ENCODE results near the gene ARMC12.
A peak's percentile ranks its signal among the peaks of the same experiment; 100 is the strongest.
"Not testable (repeated sequence)": the region's sequence is repeated elsewhere in the genome, so short reads cannot be mapped to it uniquely, and the experiment has no call there.

Gene ARMC12

GRCh38 chr6:35736982-35737412 lies at the start of gene ARMC12:
Gene ARMC12 (plus strand): TSS chr6:35737032. CDS start chr6:35737109, 77 bp downstream.
- DNase-seq (ENCODE audit: low spot score) = no peak

- DNase-seq (ENCODE audit: low spot score) = peak; percentile 31
Observed at GRCh38 chr6:35687658-35688604, 48.9 kb upstream of the ARMC12 start.

- DNase-seq (ENCODE audit: low spot score) = peak; percentile 72
Observed at GRCh38 chr6:35688605-35689322, 48.1 kb upstream of the ARMC12 start, which contains the start of gene FKBP5. Gene FKBP5 (minus strand): TSS chr6:35688915. CDS start chr6:35642824, 46,091 bp downstream.

DNA sequence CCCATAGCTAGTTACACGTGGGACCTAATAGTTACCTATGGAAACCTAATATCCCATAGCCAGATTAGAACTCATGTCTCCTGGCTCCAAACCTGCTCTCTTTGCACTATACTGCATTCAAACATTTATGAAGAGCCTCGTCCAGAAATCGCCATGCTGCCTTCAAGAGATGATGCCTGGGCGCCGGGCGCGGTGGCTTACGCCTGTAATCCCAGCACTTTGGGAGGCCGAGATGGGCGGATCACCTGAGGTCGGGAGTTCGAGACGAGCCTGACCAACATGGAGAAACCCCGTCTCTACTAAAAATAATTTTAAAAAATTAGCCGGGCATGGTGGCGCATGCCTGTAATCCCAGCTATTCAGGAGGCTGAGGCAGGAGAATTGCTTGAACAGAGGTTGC lies 46.8 kb upstream of the ARMC12 start:
- not testable (repeated sequence) for DNase-seq (ENCODE audit: low spot score)

GRCh38 chr6:35690484-35690883 lies 46.3 kb upstream of the ARMC12 start:
- DNase-seq (ENCODE audit: low spot score) = no peak

DNA sequence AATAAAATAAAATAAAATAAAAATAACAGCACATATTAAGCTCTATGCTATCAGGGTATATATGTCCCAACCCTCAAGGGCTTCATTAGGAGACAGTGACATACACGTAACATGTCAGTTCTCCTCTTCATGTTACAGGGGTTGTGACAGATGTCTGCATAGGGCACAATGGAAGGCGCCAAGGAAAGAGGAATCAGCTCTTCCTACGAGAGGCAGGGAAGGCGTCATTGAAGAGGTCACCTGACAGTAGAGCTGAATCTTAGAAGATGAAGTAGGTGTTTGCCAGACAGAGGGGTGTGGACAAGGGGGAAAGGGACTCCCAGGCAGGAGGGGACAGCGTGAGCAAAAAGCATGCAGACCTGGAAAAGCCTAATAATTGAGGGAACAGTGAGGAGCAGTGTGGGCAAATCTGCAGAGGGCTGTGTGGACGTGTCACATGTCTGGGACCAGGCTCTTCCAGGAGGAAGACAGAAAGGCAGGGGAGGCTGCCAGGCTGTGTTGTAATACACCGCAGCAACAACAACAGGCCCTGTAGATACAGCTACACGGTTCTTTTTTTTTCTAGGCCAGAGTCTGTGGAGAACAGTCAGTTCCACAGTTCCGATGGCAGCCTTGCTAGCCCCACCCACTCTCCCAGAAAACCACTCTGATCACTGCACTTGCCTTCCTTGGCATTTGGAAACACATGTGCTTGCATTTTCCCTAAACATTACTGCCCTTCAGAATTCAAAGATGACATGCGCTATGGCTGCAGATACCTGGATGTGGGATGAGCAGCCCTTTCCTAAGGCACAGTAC lies 45.6 kb upstream of the ARMC12 start:
- DNase-seq (ENCODE audit: low spot score) = peak; percentile 28

DNA sequence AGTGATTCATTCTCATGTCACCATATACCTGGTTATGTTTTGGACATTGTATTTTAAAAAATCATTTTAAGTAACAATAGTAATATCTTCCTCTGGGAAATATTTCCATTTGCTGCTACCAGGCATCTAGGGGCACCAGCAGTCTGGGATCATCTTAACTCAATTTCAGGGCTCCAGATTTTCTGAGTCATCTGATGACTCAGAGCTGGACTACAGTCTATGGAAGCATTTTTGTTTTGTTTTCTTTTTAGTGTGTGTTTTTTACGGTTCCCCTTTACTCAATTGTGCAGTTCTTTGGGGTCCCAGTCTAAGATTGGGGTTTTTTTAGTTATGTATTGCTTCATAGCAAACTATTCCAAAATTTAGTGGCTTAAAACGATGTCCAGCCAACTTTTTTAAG lies 42.4 kb upstream of the ARMC12 start:
- no peak for DNase-seq (ENCODE audit: low spot score)

GRCh38 chr6:35698430-35698829 lies 38.4 kb upstream of the ARMC12 start:
- not testable (repeated sequence) for DNase-seq (ENCODE audit: low spot score)

DNA sequence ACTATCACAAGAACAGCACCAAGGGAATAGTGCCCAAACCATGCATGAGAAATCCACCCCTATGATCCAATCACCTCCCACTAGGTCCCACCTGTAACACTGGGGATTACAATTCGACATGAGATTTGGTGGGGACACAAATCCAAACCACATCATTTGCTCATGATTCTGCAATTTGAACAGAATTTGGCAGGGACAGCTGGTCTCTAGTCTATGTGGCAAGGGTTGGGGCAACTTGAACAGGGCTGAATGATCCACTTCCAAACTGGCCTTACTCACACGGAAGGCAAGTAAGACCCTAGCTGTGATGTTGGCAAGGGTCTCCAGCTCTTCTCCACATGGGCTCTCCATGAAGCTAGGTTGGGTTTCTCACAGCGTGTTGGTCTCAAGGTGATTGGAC lies 38.0 kb upstream of the ARMC12 start:
- DNase-seq (ENCODE audit: low spot score) = no peak

- DNase-seq (ENCODE audit: low spot score) = no peak
Observed at GRCh38 chr6:35703554-35703953, 33.3 kb upstream of the ARMC12 start.

GRCh38 chr6:35706468-35706867 lies 30.4 kb upstream of the ARMC12 start:
- no peak for DNase-seq (ENCODE audit: low spot score)

DNA sequence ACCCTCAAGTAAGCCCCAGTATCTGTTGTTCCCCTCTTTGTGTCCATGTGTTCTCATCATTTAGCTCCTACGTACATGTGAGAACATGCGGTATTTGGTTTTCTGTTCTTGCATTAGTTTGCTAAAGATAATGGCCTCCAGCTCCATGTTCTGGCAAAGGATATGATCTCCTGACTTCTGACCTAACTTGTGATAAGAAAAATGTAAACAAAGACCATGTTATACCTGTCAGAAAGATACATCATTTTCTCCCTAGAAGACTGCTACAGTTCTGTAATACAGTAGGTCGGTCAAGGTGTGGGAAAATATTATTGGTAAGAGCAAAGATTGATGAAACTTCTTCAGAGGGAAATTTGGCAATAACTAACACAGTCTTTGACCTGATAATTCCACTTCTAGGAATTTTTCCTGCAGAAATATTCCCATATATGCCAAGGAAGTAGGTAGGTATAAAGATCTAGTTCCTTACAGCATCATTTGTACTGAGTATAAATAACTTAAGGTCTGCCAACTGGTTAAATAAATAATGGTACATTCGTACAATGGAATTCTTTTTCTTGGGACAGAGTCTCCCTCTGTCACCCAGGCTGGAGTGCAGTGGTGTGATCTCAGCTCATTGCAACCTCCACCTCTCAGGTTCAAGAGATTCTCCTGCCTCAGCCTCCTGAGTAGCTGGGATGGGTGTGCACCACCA lies 29.0 kb upstream of the ARMC12 start:
- no peak for DNase-seq (ENCODE audit: low spot score)

DNA sequence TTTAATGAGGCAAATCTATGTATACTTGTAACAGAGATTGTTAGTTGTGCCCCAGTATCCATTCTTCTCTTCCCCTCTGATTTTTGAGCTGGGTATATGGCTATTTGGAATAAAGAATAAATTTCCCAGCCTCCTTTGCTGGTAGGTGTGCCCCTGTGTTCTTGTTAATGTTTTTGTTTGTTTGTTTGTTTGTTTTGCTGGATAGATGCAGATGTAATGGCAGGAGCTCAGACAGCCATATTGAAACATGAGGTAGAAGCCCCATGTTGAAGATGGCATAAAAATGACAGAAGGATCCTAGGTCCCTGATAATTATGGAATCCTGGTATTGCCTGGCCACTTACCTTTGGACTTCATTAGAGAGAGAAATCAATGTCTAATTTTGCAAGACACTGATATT lies 28.2 kb upstream of the ARMC12 start:
- no peak for DNase-seq (ENCODE audit: low spot score)

- no peak for DNase-seq (ENCODE audit: low spot score)
Observed at GRCh38 chr6:35710241-35710847, 26.5 kb upstream of the ARMC12 start.

DNA sequence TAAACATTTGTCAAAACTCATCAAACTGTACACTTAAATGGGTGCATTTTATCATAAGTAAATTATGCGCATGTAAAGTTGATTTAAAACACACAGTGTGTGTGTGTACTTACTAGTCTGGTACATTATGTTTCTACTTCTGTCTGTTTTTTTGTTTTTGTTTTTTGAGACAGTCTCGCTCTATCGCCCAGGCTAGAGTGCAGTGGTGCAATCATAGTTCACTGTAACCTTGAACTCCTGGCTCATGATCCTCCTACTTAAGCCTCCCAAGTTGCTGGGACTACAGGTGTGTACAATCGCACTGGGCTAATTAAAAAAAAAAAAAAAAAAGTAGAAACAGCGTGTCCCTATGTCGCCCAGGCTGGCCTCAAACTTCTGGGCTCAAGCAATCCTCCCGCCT lies 25.1 kb upstream of the ARMC12 start:
- no peak for DNase-seq (ENCODE audit: low spot score)

GRCh38 chr6:35713006-35713767 lies 23.6 kb upstream of the ARMC12 start:
- DNase-seq (ENCODE audit: low spot score) = no peak

GRCh38 chr6:35716798-35717197 lies 20.0 kb upstream of the ARMC12 start:
- DNase-seq (ENCODE audit: low spot score) = no peak

- DNase-seq (ENCODE audit: low spot score) = no peak
Observed at GRCh38 chr6:35717449-35718374, 19.1 kb upstream of the ARMC12 start.

- DNase-seq (ENCODE audit: low spot score) = no peak
Observed at GRCh38 chr6:35718375-35718736, 18.5 kb upstream of the ARMC12 start.
